ENCODE results near the gene TRIM3.

The TRIM3 gene

GRCh38 chr11:6401464-6401863 is 72.3 kb downstream of the TRIM3 start:
- POLR2A ChIA-PET = interaction anchor here (1.4 kb wide), 1 partner anchor 18 kb away, joined by 6 read pairs; the partner anchor contains the start of gene APBB1
- TF ChIP-seq HDGF (IDR thresholded peaks at IDR 0.05; ENCODE audit: borderline replicate concordance) (no peak), FOXM1 (IDR thresholded peaks at IDR 0.05; ENCODE audit: borderline replicate concordance) (no peak), BHLHE40 (IDR thresholded peaks at IDR 0.05; ENCODE audit: borderline replicate concordance) (no peak), NFRKB (IDR thresholded peaks at IDR 0.05) (no peak), SP1 (IDR thresholded peaks at IDR 0.05) (no peak), ELF4 (IDR thresholded peaks at IDR 0.05) (no peak), FOXA1 (IDR thresholded peaks at IDR 0.05) (no peak), LEF1 (IDR thresholded peaks at IDR 0.05; ENCODE audit: borderline replicate concordance) (no peak)
- CTCF ChIA-PET = interaction anchor here (0.7 to 1.3 kb wide), 2 partner anchors 38 to 42 kb away, joined by 3 read pairs; no protein-coding TSS in a partner anchor
- no peak for DNase-seq (ENCODE audit: extremely low spot score)

GRCh38 chr11:6400431-6401345 is 73.1 kb downstream of the TRIM3 start:
- POLR2A ChIA-PET = interaction anchor here (1.4 to 2.1 kb wide), 3 partner anchors 11 to 18 kb away, joined by 4 to 8 read pairs (median 6); partner anchors contain the start of genes APBB1 and SMPD1
- no peak for DNase-seq (ENCODE audit: extremely low spot score)
- TF ChIP-seq ARNT (IDR thresholded peaks at IDR 0.05) (no peak), TARDBP (IDR thresholded peaks at IDR 0.05) (no peak), L3MBTL2 (conservative IDR thresholded peaks at IDR 0.05) (no peak), CTBP1 (IDR thresholded peaks at IDR 0.05; ENCODE audit: borderline replicate concordance) (no peak), LEF1 (IDR thresholded peaks at IDR 0.05; ENCODE audit: borderline replicate concordance) (no peak), NFRKB (IDR thresholded peaks at IDR 0.05) (no peak), FOXK2 (IDR thresholded peaks at IDR 0.05) (no peak), ZNF384 (IDR thresholded peaks at IDR 0.05) (no peak), PKNOX1 (IDR thresholded peaks at IDR 0.05) (no peak), FOXA1 (IDR thresholded peaks at IDR 0.05) (no peak), BHLHE40 (IDR thresholded peaks at IDR 0.05; ENCODE audit: borderline replicate concordance) (no peak), ELF4 (IDR thresholded peaks at IDR 0.05) (no peak), HDGF (IDR thresholded peaks at IDR 0.05; ENCODE audit: borderline replicate concordance) (no peak), SUZ12 (IDR thresholded peaks at IDR 0.05) (no peak), SP1 (IDR thresholded peaks at IDR 0.05) (no peak), FOXM1 (IDR thresholded peaks at IDR 0.05; ENCODE audit: borderline replicate concordance) (no peak)
- CTCF ChIA-PET = interaction anchor here (0.7 to 1.3 kb wide), 2 partner anchors 38 to 42 kb away, joined by 3 read pairs; no protein-coding TSS in a partner anchor

All from HEK293T (cell line).